VCaP (cell line): ENCODE data around the gene PPHLN1.

ENCODE experiments used
- H3K27ac ChIP-seq: fragments of 450-650 bp; 2 replicates; pipeline ENCODE4 v1.5.1; 2017
- CTCF ChIP-seq: fragments of 450-650 bp; conservative IDR thresholded peaks from 2 replicates; pipeline ENCODE4 v1.5.1; 2017; ENCODE audit warnings: mild to moderate bottlenecking, moderate library complexity

Gene PPHLN1

DNA sequence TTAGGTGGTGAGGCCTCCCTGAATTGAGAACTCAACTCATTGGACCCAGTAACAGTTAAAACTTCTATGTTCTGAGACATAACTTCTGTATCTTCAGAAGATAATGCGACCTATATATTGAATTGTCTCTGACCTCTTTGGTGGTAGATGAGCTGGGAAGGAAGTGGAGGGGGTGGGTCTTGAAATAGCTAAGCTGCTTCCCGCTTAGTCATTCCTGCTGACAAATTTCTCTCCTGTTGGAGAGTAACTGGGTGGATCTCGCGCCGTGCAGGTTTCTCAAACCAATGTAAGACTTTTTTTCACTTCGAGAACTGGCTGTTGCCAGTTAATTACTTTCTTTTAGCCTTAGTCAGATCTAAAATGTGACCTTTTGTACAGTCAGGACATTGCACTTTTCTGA, 100.8 kb downstream of the PPHLN1 start:
- TF ChIP-seq CTCF = no peak
- H3K27ac ChIP-seq = no peak overlapping the region

- no peak overlapping the region for H3K27ac ChIP-seq
- TF ChIP-seq CTCF = no peak
Measured at GRCh38 chr12:42428850-42429249, 102.9 kb downstream of the PPHLN1 start.

DNA sequence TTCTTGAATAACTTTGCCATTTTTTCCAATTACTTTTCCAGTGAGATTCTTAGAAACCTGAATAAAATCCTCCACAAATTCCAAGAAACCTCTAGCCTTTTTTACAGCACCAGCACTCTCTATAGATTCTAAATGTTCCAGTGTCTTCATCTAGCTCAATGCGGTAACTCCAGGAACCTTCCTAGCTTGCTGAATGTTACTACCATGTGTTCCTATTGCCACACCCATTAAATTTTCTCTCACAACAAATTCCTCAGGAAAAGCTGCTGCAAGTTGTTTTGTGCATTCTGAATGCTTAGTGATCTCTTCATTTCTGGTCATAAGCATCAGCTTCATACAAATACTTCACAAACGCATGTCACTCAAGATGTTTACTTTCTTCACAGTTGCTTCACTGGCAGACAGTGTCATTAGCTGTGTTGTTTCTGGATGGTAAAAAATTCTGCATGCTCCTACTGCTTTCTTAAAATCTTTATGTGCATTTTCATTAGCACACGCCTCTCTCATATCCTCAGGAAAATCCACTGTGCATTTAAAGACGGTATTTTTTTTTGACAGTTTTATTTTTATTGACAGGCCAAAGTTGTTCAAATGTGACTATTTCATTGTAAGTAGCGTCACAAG, 106.7 kb downstream of the PPHLN1 start:
- no peak overlapping the region for H3K27ac ChIP-seq
- no peak for TF ChIP-seq CTCF

- H3K27ac ChIP-seq = no peak overlapping the region
- TF ChIP-seq CTCF = no peak
Measured at GRCh38 chr12:42440608-42441007, 114.6 kb downstream of the PPHLN1 start.

- no peak for TF ChIP-seq CTCF
- no peak overlapping the region for H3K27ac ChIP-seq
Measured at GRCh38 chr12:42442311-42442759, 116.4 kb downstream of the PPHLN1 start.

GRCh38 chr12:42442888-42443287, 116.9 kb downstream of the PPHLN1 start:
- H3K27ac ChIP-seq = no peak overlapping the region
- TF ChIP-seq CTCF = no peak

- TF ChIP-seq CTCF = no peak
- no peak overlapping the region for H3K27ac ChIP-seq
Measured at GRCh38 chr12:42444192-42444943, 118.4 kb downstream of the PPHLN1 start.
